HG03097 (cell line): Measurements from ENCODE around the gene STMN1.
"Not testable (repeated sequence)": the region's sequence is repeated elsewhere in the genome, so short reads cannot be mapped to it uniquely, and the experiment has no call there.

Experiments
- ATAC-seq: cut with Tn5 transposase; IDR thresholded peaks from one replicate; pipeline ENCODE4 v1.9.1; 2021; ENCODE audit not compliant: unreplicated experiment, low FRiP score

STMN1 gene

DNA sequence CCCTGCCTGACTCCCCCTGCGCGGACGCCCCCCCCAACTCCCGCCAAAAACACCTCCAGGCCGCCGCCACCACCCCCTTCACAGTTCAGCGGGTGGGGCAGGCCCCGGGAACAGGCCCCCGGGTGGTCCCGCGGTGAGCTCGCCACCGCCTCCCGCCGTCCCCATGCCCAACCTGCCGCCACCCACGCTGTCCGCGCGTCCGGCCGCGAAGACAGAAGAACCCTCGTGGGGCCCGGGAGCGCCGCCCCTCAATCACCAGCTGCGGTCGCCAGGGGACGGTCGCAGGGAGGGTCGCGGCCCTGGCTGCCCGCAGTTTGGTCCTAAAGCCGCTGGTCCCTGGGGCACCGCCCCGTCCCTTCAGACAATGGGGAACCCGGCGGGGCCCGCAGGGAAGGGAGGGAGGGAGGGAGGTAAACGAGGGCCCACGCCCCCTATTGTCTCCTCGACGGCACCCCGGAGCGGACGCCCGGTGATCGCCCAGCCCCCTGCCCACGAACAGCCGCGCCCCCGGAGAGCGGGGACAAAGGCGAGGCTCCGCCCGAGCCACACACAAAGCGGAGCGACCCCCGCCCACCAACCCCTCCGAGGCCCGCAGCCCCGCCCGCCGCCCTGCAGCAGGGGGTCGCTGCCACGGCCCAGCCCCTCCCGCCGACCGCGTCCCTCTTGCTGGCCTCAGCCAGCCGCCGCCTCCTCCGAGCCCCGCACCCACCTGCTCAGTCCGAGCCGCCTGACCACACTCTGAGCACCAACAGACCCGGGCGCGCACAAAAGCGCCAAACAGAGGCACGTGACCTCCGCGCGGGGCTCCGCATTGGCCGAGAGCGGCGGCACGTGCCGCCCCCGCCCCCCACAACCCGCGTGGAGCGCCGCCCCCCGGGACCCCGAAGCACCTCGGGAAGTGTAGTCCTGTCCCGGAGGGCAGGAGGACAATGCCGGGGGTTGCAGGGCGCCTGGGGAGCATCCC, at the start of gene STMN1:
Gene STMN1 (minus strand): TSS at position 740 of the 964 bp plus-strand sequence. CDS start 1,743 bp downstream, outside the sequence.
- ATAC-seq, result peak; percentile 69

- no peak for ATAC-seq
These were observed 49.3 kb upstream of the STMN1 start for GRCh38 chr1:25955553-25955952.

DNA sequence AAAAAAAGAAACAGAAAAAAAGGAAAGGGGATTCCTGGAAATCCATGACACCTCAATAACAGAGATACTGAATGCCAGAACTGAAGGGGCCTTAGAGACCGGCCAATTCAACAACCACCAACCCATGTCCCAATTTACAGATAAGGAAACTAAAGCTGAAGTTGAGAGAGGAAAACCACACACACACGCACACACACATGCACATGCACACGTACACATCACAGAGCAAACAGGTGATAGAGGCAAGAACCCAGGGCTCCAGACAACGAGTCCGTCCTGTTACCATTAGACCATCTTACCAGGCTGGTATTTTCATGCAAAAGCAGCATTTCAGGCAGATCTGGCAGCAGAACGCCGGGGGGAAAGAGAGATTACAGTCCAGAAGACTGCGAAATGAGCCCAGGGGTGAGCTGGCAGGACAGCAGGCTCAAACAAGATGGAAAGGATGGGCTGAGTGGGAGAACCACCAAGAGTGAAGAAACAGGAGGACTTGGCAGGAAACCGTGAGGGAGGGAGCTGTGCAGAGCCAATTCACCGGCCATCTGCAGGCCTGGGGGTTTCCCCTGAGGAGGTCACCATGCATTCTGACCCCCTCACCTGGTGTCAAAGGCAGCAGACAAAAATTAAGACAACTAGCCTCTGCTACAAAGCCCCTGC, 48.2 kb upstream of the STMN1 start:
- ATAC-seq, result no peak

DNA sequence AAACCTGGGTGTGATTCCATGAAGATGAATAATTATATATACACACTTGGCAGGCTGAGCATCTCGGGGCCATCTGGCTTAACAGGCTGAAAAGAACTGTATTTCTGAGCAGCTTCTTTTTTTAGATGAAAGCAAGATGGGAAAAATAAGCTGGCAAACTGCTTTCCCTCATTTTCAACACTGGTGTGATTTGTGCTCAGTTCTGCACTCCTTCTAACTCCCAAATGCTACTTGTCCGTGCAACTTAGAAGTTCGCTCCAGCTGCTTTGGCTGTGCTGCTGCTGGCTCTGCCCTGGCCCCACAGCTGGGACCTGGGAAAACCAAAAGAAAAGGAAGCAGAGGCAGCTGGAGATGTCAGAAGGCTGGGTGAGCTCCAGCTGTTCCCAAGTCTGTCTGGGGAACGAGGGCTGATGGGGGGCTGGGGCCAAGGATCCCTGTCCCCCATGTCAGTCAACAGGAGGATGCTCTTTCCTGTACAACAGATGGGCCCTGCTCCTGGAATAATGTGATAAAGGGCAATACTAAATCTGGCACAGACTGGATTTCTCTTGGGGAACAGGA, 46.7 kb upstream of the STMN1 start:
- no peak for ATAC-seq

DNA sequence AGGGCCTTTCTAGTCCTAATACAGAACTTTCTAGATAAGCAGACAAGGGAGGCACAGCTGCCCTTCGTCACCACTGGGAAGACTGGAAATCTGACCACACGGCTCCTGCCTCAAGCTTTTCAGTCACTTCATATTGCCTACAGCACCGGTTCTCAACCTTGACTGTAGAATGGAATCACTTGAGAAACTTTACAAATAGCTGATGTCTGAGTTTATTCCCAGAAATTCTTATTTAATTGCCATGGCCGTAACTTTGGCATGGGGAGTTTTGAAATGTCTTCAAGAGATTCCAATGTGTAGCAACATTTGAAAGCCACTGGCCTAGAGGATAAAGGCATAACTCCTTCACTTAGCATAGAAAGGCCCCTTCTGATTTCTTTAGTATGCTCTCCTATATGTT, 42.4 kb upstream of the STMN1 start:
- ATAC-seq, result no peak

DNA sequence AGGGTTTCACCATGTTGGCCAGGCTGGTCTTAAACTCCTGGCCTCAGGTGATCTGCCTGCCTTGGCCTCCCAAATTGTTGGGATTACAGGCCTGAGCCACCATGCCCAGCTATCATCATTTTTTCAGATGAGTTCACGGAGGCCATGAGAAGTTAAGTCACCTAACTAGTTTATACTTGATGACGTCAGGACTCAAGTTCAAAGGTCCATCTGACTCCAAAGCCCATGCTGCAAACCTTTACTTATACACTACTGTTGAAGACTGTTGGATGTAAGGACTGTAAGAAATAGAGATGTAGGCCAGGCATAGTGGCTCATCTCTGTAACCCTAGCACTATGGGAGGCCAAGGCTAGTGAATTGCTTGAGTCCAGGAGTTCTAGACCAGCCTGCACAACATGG, 40.8 kb upstream of the STMN1 start:
- no peak for ATAC-seq

DNA sequence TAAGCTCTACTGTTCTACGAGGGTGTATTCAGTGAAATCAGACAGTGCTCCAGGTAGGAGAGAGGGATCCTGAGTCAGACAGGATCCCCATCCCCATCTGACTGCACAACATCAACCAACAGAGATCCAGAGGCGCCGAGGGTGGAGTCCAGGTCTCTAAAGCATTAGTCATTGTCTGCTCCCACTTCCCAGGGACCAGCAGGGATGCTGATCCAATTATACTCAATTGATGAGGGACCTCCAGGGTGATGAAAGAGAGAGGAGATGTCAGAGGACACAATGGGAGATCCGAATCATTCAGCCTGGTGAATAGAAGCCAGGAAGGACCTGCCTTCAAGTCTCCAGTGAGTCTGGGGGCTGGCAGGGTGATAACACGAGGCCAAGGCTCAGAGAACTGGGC, 39.5 kb upstream of the STMN1 start:
- no peak for ATAC-seq

GRCh38 chr1:25944986-25945385, 38.8 kb upstream of the STMN1 start:
- no peak for ATAC-seq

GRCh38 chr1:25943511-25943910, 37.3 kb upstream of the STMN1 start:
- not testable (repeated sequence) for ATAC-seq

DNA sequence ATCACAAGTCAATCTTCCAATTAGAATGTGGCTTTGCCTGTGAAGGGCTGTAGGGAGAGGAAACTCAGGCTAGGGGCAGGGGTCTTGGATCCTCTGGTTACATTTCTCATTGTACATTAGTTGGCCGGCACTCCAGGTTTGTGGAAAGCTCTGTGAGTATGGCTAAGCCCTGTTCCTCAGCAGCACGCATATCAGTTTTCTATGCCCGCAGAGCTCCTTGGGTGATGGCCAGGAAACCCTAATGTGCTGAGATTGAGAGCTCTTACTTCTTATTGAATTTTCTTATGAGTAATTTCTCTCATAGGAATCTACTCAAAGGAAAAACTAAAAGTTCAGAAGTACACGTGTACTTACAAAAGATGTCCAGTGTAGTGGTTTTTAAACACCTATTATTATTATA, 30.7 kb upstream of the STMN1 start:
- no peak for ATAC-seq

GRCh38 chr1:25933479-25934365, 27.5 kb upstream of the STMN1 start:
- no peak for ATAC-seq

DNA sequence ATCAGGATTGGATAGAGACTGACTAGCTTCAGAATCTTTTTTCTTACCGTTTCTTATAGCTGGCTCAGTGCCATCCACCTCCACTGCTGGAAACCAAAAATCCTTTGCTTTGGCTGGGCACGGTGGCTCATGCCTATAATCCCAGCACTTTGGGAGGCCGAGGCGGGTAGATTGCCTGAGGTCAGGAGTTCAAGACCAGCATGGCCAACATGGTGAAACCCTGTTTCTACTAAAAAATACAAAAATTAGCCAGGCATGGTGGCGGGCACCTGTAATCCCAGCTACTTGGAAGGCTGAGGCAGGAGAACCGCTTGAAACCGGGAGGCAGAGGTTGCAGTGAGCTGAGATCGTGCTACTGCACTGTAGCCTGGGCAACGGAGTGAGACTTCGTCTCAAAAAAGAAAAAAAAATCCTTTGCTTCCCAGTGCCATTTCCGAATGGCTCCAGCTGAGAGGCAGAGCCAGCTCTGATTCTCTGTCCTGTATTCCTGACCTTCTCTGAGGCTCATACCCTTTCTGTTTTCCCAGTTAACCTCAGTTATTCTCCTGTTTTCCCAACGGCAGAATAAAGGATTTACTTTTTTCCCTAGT, 26.7 kb upstream of the STMN1 start:
- ATAC-seq, result not testable (repeated sequence)

DNA sequence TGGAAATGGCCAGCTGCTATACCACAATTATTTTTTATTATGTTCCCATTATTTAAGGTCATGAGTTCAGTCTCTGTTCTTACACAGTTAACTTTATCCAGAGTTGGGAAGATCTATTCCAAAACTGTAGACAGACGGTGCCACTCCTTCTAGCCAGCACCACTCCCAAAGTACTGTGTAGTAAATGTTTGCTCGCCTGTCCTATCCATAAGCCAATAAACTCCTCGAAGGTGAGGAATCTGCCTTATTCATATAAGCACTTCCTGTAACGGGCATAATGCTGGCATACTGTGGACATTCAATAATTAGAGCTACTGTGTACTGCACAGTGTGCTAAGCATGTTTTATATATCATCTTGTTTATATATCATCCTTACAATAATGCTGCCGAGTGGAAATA, 26.1 kb upstream of the STMN1 start:
- ATAC-seq, result no peak

GRCh38 chr1:25929016-25929415, 22.8 kb upstream of the STMN1 start:
- no peak for ATAC-seq

GRCh38 chr1:25927521-25928265, 21.5 kb upstream of the STMN1 start:
- no peak for ATAC-seq

GRCh38 chr1:25926731-25927496, 20.7 kb upstream of the STMN1 start:
- ATAC-seq, result no peak

- no peak for ATAC-seq
These were observed 18.2 kb upstream of the STMN1 start for GRCh38 chr1:25924454-25924853.

- ATAC-seq, result no peak
These were observed 16.8 kb upstream of the STMN1 start for GRCh38 chr1:25922971-25923552.
